Midbrain (tissue), 1 donor: ENCODE data around the gene FAM120A.
A peak's percentile ranks its signal among the peaks of the same experiment; 100 is the strongest.

ENCODE experiments used
- DNase-seq: peaks from one replicate; lab custom pipeline; 2025; lab: John Stamatoyannopoulos, UW

The FAM120A gene

GRCh38 chr9:93446073-93446472, 5.4 kb upstream of the FAM120A start:
- DNase-seq: no peak

DNA sequence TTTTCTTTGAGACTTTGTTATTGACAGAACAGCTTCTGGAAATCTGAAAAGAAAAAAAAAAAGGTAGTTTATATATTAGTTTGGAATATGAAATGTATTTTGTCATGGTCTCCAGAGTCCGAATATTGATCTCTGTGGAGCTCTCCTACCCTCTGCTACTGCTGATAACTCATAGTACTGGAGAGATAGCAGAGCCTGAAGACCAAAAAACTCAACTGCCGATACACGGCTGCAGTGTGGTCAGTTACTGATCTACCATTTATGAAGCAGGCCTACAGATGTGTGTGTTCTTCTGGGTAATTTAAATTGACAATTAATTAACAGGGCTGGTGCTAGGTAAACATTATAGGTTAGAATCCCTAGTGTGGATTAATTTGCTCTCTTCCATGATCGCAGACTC, 3.8 kb upstream of the FAM120A start:
- no peak for DNase-seq

- DNase-seq: peak; percentile 36
These were observed 594 bp downstream of the FAM120A start for GRCh38 chr9:93451849-93452709.

GRCh38 chr9:93452710-93453046, 1.2 kb downstream of the FAM120A start:
- DNase-seq: peak; percentile 54

DNA sequence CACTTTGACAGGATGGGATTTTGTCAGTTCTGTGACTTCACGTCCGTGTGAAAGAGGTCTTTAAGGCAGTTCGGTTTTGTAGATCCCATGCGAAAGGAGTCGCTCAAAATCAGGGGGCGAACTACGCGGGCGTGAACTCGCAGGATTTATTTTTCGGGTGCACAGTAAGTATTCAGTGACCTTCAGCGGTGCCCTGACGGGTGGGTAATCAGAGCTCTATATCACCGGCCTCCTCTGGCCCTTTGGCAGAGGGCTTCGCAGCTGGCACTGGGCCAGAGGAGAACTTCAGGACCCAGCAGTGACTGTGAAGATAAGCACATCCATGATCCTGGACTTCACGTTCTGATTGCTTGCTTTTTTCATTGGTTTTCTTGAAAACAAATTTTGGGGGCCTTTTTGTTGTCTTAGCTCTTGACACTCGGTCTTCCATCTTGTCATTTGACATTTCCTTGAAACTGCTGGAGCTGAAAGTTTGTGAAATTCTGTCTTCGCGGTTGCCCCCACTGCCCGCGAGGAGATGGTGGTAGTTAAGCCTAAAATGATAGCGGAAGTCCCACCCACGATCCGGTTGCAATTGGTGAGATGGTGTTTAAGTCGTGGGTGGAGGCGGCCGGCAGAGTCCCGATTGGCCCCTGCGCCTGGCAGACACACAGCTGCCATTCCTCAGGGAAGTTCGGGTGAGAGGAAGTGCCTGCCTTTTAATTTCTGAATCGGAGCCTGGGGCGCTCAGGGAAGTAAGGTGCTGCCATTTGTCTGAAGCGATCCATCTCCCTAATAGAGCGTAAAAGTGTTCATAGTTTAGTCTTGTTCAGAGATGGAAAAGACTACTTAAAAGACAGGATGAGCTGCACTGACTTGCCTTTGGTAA, 1.8 kb downstream of the FAM120A start, which contains the start of gene FAM120AOS:
FAM120AOS (minus strand) TSS at position 535 of the 868 bp plus-strand sequence. CDS start 872 bp downstream, outside the sequence.
- peak; percentile 95 for DNase-seq

DNA sequence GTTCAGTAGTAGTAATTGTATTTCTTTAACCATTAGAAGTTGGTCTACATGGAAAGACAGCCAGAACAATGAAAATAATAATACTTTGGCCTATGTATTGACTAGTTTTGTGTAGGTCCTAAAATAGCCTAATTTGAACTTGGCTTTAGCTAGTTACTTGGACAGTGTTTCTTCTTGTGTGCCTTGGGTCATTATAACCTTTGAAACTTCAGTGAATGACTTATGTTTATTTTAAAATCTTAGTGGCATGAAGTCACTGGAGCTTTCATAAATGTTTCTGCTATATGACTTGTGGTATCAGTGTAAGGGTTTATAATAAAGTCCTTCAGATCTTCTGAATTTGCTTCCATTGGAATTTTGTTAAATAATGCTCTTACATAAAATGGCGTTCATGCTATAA, 4.5 kb downstream of the FAM120A start:
- no peak for DNase-seq

GRCh38 chr9:93456504-93456903, 5.0 kb downstream of the FAM120A start:
- no peak for DNase-seq

- no peak for DNase-seq
These were observed 5.5 kb downstream of the FAM120A start for GRCh38 chr9:93457006-93457405.

DNA sequence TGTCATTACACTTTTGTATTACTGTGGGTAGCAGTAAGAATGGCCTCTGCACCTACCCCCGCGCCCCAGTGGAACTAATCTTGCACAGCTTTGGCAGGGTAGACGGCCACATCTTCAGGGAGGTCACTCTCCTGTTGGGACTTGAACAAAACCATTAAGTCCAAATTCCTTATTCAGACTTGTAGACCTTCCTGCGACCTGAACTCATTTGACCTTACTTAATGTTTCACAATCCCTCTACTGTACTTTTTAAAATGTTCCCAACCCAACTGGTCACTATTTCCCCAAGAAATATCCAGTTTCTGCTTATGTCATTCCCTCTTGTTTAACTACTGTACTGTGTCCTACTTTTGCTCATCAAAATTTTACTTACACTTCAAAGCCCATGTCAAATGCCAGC, 7.2 kb downstream of the FAM120A start:
- no peak for DNase-seq

DNA sequence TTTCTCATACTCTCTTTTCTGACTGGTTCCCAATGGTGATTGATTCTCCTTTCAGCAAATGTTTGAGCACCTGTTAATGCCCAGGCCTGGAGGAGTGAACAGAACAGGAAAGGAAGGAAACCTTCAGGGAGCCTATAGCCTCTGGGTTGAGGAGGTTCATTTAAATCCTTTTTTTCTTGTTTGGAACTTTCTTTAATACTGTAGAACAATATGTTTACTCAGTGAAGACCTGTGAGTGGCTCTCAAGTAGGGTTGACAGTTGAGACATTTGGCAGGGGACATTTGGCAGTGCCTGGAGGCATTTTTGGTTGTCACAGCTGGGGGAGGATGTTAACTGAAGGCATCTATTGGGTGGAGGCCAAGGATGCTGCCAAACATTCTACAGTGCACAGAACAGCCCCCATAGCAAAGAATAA, 8.0 kb downstream of the FAM120A start:
- DNase-seq: no peak

- DNase-seq: no peak
These were observed 9.4 kb downstream of the FAM120A start for GRCh38 chr9:93460689-93461413.

- no peak for DNase-seq
These were observed 9.9 kb downstream of the FAM120A start for GRCh38 chr9:93461414-93461743.

DNA sequence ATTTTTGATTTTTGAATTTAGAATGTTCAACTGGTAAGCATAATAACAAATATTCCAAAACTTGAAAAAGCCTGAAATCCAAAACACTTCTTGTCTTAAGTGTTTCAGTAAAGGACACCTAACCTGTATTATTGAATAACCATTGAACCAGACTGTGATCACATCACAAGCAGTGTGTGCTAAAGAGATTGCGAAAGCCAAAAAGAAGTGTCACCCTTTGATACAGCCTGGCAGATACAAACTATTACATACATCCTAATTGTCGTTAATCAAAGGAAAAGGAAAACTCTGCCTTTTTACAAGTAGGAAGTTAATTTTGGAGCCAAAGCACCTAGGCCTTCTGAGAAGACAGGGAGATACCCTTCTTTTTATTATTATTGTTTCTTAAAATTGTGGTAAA, 10.3 kb downstream of the FAM120A start:
- DNase-seq: no peak

GRCh38 chr9:93463638-93464248, 12.3 kb downstream of the FAM120A start:
- DNase-seq: no peak

DNA sequence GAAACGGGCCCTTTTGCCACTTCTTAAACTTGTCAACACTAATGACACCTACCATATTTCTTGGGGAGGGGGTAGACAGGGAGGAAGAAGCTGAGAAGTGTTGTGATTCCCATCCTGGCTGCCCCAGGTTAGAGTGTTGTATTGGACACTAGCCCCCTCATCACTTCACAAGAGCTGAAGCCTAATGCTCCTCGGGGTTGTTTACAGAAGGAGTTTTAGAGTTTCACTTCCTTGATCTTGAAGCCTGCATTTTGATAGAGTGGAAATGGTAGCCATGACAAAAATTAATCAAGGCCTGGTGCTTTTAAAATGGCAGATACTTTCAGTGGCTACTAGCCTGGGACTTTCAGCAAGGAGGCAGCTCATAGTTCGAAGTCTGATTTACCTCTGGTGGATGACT, 12.9 kb downstream of the FAM120A start:
- no peak for DNase-seq

DNA sequence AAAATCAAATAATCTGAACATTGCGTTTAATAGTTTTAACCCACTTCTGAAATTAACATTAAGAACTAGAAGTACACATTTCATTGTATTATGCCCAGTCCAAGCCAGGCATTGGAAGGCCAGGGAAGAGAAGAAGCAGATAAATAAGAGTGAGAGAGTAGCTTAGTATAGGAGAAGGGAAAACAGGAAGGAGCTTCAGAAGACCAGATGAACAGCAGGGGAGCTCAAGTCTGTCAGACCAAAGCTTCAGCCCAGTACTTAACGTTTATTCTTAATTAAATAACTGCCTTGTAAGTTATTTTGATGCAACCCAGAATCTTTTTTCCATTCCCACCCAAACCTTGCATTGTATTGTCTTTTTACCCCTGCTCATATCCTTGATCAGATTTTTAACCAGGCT, 13.4 kb downstream of the FAM120A start:
- DNase-seq: no peak

GRCh38 chr9:93465855-93466254, 14.4 kb downstream of the FAM120A start:
- DNase-seq: no peak

DNA sequence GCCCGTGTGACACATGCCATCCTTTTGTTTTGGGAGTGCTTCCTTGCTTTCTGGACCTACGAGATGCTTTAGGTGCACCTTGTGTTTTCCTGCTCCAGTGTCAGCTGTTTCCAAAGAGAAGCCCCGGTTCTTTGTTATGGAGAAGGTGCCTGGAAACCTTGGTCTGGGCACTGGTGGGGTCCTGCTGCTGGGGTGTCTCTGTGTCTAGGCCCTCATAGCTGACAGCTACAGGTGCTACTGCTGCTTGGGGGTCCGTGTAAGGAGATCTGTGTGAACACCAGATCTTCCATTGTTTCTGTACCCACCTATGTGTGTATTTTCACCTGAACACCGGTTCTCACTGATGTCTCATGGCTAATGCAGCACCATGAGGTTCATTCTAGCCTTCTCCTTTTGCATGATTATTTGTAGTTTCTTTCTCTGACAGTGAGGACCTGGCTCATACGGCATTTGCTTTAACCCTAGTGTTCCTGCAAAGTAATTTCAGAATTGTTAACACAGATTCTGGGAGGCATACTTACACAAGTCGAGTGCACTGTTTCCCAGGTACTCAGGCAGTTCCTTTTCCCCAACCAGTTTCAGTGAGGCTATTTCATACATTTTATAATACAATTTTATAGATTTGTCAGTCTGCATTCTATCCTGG, 15.1 kb downstream of the FAM120A start:
- DNase-seq: peak; percentile 8

- DNase-seq: no peak
These were observed 15.6 kb downstream of the FAM120A start for GRCh38 chr9:93467062-93467416.

DNA sequence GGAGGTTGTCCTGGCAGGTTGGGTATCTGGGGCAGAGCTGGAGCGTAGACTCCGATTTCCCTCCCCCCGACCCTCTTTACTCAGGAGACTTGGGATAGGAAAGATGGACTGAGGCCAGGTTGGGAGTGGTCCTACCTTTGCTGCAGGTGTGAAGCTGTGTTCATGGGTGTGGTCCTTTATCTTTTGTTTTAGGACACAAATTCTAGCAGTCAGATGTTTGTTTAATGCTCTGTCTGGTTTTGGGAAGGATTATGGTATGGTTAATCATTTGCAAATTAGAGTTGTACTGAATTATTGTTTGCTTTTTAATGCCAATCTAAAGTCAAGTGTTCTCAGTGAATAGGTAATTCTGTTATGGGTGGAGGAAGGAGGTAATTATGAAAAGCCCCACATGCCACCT, 16.0 kb downstream of the FAM120A start:
- DNase-seq: no peak

GRCh38 chr9:93468763-93469456, 17.4 kb downstream of the FAM120A start:
- no peak for DNase-seq
